Keratinocyte (primary cell): ENCODE measurements around the gene MLEC. TPM values are rescaled to one million over a fixed set of nuclear protein-coding genes. Genes with fewer than 3 reads are reported as not detected.

Source experiments
- DNase-seq: peaks from one replicate; pipeline ENCODE4 v3.0.0-alpha.2; 2011; ENCODE audit warnings: low read depth, missing footprints, low spot score
- FAIRE-seq: peaks from 2 replicates; lab custom pipeline; 2011; peaks lifted over from hg19 to GRCh38; lab: Jason Lieb, UNC
- H2AFZ ChIP-seq: 2 replicates; pipeline ENCODE4 v1.6.0; 2012; ENCODE audit warnings: low read length, control low read depth, inconsistent platforms; ENCODE audit not compliant: control insufficient read depth
- H3K27ac ChIP-seq: 2 replicates; pipeline ENCODE4 v1.5.1; 2011; ENCODE audit warnings: low read length; ENCODE audit not compliant: control insufficient read depth, insufficient read depth
- H3K27me3 ChIP-seq: 3 replicates; pipeline ENCODE4 v1.6.0; 2011; ENCODE audit warnings: low read length; ENCODE audit not compliant: control insufficient read depth, insufficient read depth; ENCODE audit errors: extremely low read depth
- H3K36me3 ChIP-seq, 2 experiments: 2 replicates in 1 of 2; 3 replicates in 1 of 2; pipeline ENCODE4 v1.5.1; 2011; ENCODE audit warnings: low read length in 2 of 2, mild to moderate bottlenecking in 1 of 2; ENCODE audit not compliant: control insufficient read depth in 2 of 2, insufficient read depth in 2 of 2; ENCODE audit errors: extremely low read depth in 1 of 2
- H3K4me1 ChIP-seq: 3 replicates; pipeline ENCODE4 v1.5.1; 2011; ENCODE audit warnings: low read length; ENCODE audit not compliant: control insufficient read depth, insufficient read depth; ENCODE audit errors: extremely low read depth
- H3K4me2 ChIP-seq: 3 replicates; pipeline ENCODE4 v1.6.0; 2011; ENCODE audit warnings: low read depth, low read length; ENCODE audit not compliant: control insufficient read depth, insufficient read depth; ENCODE audit errors: extremely low read depth
- H3K4me3 ChIP-seq, 3 experiments: fragments of 200-600 bp in 1 of 3; sonication (generic) in 1 of 3; 2 replicates in 2 of 3; 3 replicates in 1 of 3; pipeline ENCODE4 v1.5.1; 2011 to 2016; ENCODE audit warnings: low read length in 3 of 3, mild to moderate bottlenecking in 3 of 3, control low read depth in 2 of 3, inconsistent platforms in 1 of 3, low read depth in 1 of 3, mixed read lengths in 1 of 3, mixed run types in 1 of 3, moderate library complexity in 1 of 3; ENCODE audit not compliant: control insufficient read depth in 2 of 3, insufficient read depth in 2 of 3; ENCODE audit errors: extremely low read depth in 1 of 3
- H3K79me2 ChIP-seq: 2 replicates; pipeline ENCODE4 v1.6.0; 2012; ENCODE audit warnings: low read length; ENCODE audit not compliant: control insufficient read depth, insufficient read depth
- H3K9ac ChIP-seq: 3 replicates; pipeline ENCODE4 v1.6.0; 2011; ENCODE audit warnings: low read length; ENCODE audit not compliant: control insufficient read depth, insufficient read depth; ENCODE audit errors: extremely low read depth
- H3K9me1 ChIP-seq: 3 replicates; pipeline ENCODE4 v1.6.0; 2011; ENCODE audit warnings: low read length; ENCODE audit not compliant: control insufficient read depth, insufficient read depth; ENCODE audit errors: extremely low read depth
- H3K9me3 ChIP-seq: 2 replicates; pipeline ENCODE4 v1.5.1; 2012; ENCODE audit warnings: low read depth, low read length; ENCODE audit not compliant: control insufficient read depth
- H4K20me1 ChIP-seq: 3 replicates; pipeline ENCODE4 v1.6.0; 2011; ENCODE audit warnings: low read length; ENCODE audit not compliant: control insufficient read depth, insufficient read depth; ENCODE audit errors: extremely low read depth
- EZH2 ChIP-seq: IDR thresholded peaks from one replicate; pipeline ENCODE4 v1.6.1; 2012; ENCODE audit warnings: inconsistent platforms, mild to moderate bottlenecking, low read length, moderate library complexity
- dilution Hi-C: fragments of 300-500 bp; cut with MboI; formaldehyde crosslinking; loops from one replicate; pipeline ENCODE4 v1.7.0; 2020; ENCODE audit warnings: low sequenced_read_pairs; ENCODE audit not compliant: extremely low pct_ligation_motif_present
- polyA plus RNA-seq, 5 experiments: library from polyadenylated mRNA; depleted of rRNA in 3 of 5; stranded (reverse) in 3 of 5; stranded (forward) in 1 of 5; unstranded in 1 of 5; fragments of >200 nt; gene quantifications; 1 replicate in 1 of 5; 2 replicates in 3 of 5; 3 replicates in 1 of 5; pipeline versions ENCODE4 v1.2.1 to v1.2.3, GENCODE V29; 2011 to 2012; ENCODE audit warnings: missing spikeins in 2 of 5, low read depth in 1 of 5, low replicate concordance in 1 of 5
- TF ChIP-seq, protein P1 (sequence below), 3 experiments: IDR thresholded peaks in 1 of 3; conservative IDR thresholded peaks in 1 of 3; optimal IDR thresholded peaks in 1 of 3; 2 replicates in 2 of 3; 3 replicates in 1 of 3; pipeline versions ENCODE3 to v1.5.1; 2011; ENCODE audit warnings: low read length in 3 of 3, mild to moderate bottlenecking in 3 of 3, moderate library complexity in 2 of 3, control low read depth in 1 of 3, inconsistent platforms in 1 of 3; ENCODE audit not compliant: insufficient read depth in 2 of 3; ENCODE audit errors: extremely low read depth in 1 of 3

Gene MLEC
- polyA plus RNA-seq, 1 donor (not counting 4 experiments of a cell fraction or from before 2014, with no cell fraction given) = 65.2 TPM

GRCh38 chr12:120689397-120690082 is 2.6 kb downstream of the MLEC start:
- FAIRE-seq = no peak
- peaks cover 11% of the 10 kb centered on the region for H4K20me1 ChIP-seq
- no peak overlapping the region for H3K27ac ChIP-seq

DNA sequence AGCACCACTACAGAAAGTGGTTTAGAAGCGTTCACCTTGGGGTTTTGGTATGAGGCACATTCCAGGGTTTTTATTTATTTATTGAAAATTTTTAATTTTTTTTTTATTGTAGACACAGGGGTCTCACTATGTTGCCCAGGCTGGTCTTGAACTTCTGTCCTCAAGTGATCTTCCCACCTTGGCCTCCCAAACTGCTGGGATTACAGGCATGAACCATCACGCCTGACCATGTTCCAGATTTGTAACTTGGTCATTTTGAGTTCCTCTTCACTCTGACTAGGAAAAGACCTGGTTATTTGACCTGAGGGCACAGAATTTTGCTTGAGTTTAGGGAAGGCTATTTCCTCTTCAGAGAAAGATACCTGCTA is 3.1 kb downstream of the MLEC start:
- H3K27ac ChIP-seq = no peak overlapping the region
- peaks cover 20% of the 10 kb centered on the region for H3K4me1 ChIP-seq
- H3K4me3 ChIP-seq = no peak overlapping the region
- dilution Hi-C loops = no loop called here
- H3K9ac ChIP-seq = no peak overlapping the region
- H3K27me3 ChIP-seq = no peaks in the 10 kb centered on the region
- H3K4me2 ChIP-seq = peak overlapping the region; percentile 95
- H3K36me3 ChIP-seq = peaks cover 8 to 16% of the 10 kb centered on the region in 2 experiments
- no peak overlapping the region for H2AFZ ChIP-seq
- no peak for DNase-seq
- TF ChIP-seq, protein P1, sequence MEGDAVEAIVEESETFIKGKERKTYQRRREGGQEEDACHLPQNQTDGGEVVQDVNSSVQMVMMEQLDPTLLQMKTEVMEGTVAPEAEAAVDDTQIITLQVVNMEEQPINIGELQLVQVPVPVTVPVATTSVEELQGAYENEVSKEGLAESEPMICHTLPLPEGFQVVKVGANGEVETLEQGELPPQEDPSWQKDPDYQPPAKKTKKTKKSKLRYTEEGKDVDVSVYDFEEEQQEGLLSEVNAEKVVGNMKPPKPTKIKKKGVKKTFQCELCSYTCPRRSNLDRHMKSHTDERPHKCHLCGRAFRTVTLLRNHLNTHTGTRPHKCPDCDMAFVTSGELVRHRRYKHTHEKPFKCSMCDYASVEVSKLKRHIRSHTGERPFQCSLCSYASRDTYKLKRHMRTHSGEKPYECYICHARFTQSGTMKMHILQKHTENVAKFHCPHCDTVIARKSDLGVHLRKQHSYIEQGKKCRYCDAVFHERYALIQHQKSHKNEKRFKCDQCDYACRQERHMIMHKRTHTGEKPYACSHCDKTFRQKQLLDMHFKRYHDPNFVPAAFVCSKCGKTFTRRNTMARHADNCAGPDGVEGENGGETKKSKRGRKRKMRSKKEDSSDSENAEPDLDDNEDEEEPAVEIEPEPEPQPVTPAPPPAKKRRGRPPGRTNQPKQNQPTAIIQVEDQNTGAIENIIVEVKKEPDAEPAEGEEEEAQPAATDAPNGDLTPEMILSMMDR (optimal IDR thresholded peaks at IDR 0.05 in 1 of 3, IDR thresholded peaks at IDR 0.05 in 1 of 3, conservative IDR thresholded peaks at IDR 0.05 in 1 of 3; ENCODE audit: extremely low read depth in 1 of 3, insufficient read depth in 2 of 3, low read length in 3 of 3) = no peak
- peaks cover 63% of the 10 kb centered on the region for H3K79me2 ChIP-seq
- no peak for FAIRE-seq
- no peaks in the 10 kb centered on the region for H3K9me1 ChIP-seq
- peaks cover 11% of the 10 kb centered on the region for H4K20me1 ChIP-seq
- H3K9me3 ChIP-seq = no peaks in the 10 kb centered on the region

More at GRCh38 chr12:120689397-120690082, 2.6 kb downstream of the MLEC start:
- H2AFZ ChIP-seq = no peak overlapping the region
- no peaks in the 10 kb centered on the region for H3K9me1 ChIP-seq
- no peak for DNase-seq
- H3K9me3 ChIP-seq = no peaks in the 10 kb centered on the region
- peak overlapping the region in 2 of 3 experiments; percentile 83 to 87 for H3K4me3 ChIP-seq
- no peak for TF ChIP-seq EZH2
- TF ChIP-seq, protein P1 (optimal IDR thresholded peaks at IDR 0.05 in 1 of 3, IDR thresholded peaks at IDR 0.05 in 1 of 3, conservative IDR thresholded peaks at IDR 0.05 in 1 of 3; ENCODE audit: extremely low read depth in 1 of 3, insufficient read depth in 2 of 3, low read length in 3 of 3) = no peak
- H3K4me1 ChIP-seq = peaks cover 20% of the 10 kb centered on the region
- H3K9ac ChIP-seq = no peak overlapping the region
- dilution Hi-C loops = no loop called here
- H3K79me2 ChIP-seq = peaks cover 63% of the 10 kb centered on the region
- peaks cover 4 to 11% of the 10 kb centered on the region in 2 experiments for H3K36me3 ChIP-seq
- peak overlapping the region; percentile 95 for H3K4me2 ChIP-seq
- H3K27me3 ChIP-seq = no peaks in the 10 kb centered on the region
